Osteoblast (primary cell): Measurements from ENCODE around the gene EGFL6. TPM values are rescaled to one million over a fixed set of nuclear protein-coding genes. Genes with fewer than 3 reads are reported as not detected.

Experiments
- DNase-seq: peaks from one replicate; pipeline ENCODE4 v3.0.0; 2011; ENCODE audit warnings: low spot score, mixed read lengths; ENCODE audit not compliant: insufficient read length; ENCODE audit errors: missing footprints
- H2AFZ ChIP-seq: 2 replicates; pipeline ENCODE4 v1.6.0; 2011; ENCODE audit warnings: mild to moderate bottlenecking, low read length
- H3K27ac ChIP-seq: 2 replicates; pipeline ENCODE4 v1.5.1; 2011; ENCODE audit warnings: mild to moderate bottlenecking, low read depth, low read length, moderate library complexity
- H3K27me3 ChIP-seq: 2 replicates; pipeline ENCODE4 v1.6.0; 2012; ENCODE audit warnings: mild to moderate bottlenecking, control low read depth, inconsistent platforms, low read length, moderate library complexity; ENCODE audit not compliant: insufficient read depth
- H3K36me3 ChIP-seq: 2 replicates; pipeline ENCODE4 v1.5.1; 2011; ENCODE audit warnings: mild to moderate bottlenecking, low read length, control low read depth, moderate library complexity; ENCODE audit not compliant: insufficient read depth
- H3K4me1 ChIP-seq: 2 replicates; pipeline ENCODE4 v1.5.1; 2011; ENCODE audit warnings: mild to moderate bottlenecking, low read length, control low read depth, moderate library complexity; ENCODE audit not compliant: insufficient read depth
- H3K4me2 ChIP-seq: 2 replicates; pipeline ENCODE4 v1.6.0; 2011; ENCODE audit warnings: mild to moderate bottlenecking, low read length; ENCODE audit not compliant: insufficient read depth
- H3K4me3 ChIP-seq: fragments of 200-600 bp; sonication (generic); 3 replicates; pipeline ENCODE4 v1.5.1; 2012; ENCODE audit warnings: mild to moderate bottlenecking, low read length, inconsistent platforms; ENCODE audit not compliant: insufficient read depth
- H3K79me2 ChIP-seq: 2 replicates; pipeline ENCODE4 v1.6.0; 2012; ENCODE audit warnings: mild to moderate bottlenecking, low read length, control low read depth, inconsistent platforms; ENCODE audit not compliant: insufficient read depth
- H3K9me3 ChIP-seq: 2 replicates; pipeline ENCODE4 v1.5.1; 2011; ENCODE audit warnings: low read depth, low read length, control low read depth
- H4K20me1 ChIP-seq: 2 replicates; pipeline ENCODE4 v1.6.0; 2012; ENCODE audit warnings: mild to moderate bottlenecking, low read length, control low read depth; ENCODE audit not compliant: insufficient read depth
- total RNA-seq: library from RNA; depleted of rRNA; stranded (reverse); fragments of >200 nt; gene quantifications from 2 replicates; pipeline ENCODE4 v1.2.3, GENCODE V29; 2012
- TF ChIP-seq, protein P1 (sequence below): IDR thresholded peaks from 2 replicates; pipeline ENCODE4 v1.5.1; 2011; ENCODE audit warnings: mild to moderate bottlenecking, low read depth, low read length, moderate library complexity; ENCODE audit errors: extremely low read depth

Gene EGFL6, protein sequence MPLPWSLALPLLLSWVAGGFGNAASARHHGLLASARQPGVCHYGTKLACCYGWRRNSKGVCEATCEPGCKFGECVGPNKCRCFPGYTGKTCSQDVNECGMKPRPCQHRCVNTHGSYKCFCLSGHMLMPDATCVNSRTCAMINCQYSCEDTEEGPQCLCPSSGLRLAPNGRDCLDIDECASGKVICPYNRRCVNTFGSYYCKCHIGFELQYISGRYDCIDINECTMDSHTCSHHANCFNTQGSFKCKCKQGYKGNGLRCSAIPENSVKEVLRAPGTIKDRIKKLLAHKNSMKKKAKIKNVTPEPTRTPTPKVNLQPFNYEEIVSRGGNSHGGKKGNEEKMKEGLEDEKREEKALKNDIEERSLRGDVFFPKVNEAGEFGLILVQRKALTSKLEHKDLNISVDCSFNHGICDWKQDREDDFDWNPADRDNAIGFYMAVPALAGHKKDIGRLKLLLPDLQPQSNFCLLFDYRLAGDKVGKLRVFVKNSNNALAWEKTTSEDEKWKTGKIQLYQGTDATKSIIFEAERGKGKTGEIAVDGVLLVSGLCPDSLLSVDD
- under 0.01 and 0.29 TPM in 2 replicates for total RNA-seq

DNA sequence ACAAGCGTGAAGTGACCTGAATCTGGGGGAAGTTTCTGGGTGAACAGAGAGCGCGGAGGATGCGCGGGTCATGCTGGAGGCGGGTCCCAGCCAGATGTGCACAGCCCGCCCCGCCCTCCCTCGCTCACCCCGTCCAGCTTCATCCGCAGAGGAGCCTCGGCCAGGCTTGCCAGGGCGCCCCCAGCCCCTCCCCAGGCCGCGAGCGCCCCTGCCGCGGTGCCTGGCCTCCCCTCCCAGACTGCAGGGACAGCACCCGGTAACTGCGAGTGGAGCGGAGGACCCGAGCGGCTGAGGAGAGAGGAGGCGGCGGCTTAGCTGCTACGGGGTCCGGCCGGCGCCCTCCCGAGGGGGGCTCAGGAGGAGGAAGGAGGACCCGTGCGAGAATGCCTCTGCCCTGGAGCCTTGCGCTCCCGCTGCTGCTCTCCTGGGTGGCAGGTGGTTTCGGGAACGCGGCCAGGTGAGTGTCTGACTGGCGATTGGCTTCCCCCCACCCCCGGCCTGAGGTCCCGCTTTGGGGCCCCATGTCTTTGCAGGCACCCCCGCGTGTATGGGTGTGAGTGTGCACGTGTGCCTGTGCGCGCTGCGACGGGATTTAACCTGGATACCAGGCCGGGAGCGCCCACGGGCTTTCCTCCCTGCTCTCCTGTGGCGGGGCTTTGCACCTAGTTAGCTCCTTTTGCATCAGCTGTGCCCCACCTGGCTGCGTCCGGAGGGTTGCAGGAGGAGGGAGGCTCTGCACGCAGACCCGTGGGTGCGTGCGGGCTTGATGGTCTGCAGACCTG is at the start of gene EGFL6:
TSS of gene EGFL6 (plus strand) at position 123 of the 782 bp plus-strand sequence. CDS start at position 384, 261 bp downstream.
- DNase-seq, result no peak
- no peaks in the 10 kb centered on the region for H3K9me3 ChIP-seq
- no peaks in the 10 kb centered on the region for H3K36me3 ChIP-seq
- no peaks in the 10 kb centered on the region for H3K4me1 ChIP-seq
- no peaks in the 10 kb centered on the region for H4K20me1 ChIP-seq
- H3K79me2 ChIP-seq, result no peaks in the 10 kb centered on the region
- no peak within 1 kb of the TSS for H3K27ac ChIP-seq
- TF ChIP-seq, protein P1, sequence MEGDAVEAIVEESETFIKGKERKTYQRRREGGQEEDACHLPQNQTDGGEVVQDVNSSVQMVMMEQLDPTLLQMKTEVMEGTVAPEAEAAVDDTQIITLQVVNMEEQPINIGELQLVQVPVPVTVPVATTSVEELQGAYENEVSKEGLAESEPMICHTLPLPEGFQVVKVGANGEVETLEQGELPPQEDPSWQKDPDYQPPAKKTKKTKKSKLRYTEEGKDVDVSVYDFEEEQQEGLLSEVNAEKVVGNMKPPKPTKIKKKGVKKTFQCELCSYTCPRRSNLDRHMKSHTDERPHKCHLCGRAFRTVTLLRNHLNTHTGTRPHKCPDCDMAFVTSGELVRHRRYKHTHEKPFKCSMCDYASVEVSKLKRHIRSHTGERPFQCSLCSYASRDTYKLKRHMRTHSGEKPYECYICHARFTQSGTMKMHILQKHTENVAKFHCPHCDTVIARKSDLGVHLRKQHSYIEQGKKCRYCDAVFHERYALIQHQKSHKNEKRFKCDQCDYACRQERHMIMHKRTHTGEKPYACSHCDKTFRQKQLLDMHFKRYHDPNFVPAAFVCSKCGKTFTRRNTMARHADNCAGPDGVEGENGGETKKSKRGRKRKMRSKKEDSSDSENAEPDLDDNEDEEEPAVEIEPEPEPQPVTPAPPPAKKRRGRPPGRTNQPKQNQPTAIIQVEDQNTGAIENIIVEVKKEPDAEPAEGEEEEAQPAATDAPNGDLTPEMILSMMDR, result no peak
- H3K27me3 ChIP-seq, result peaks cover 65% of the 10 kb centered on the region
- H3K4me3 ChIP-seq, result no peak within 1 kb of the TSS
- no peak within 1 kb of the TSS for H2AFZ ChIP-seq
- H3K4me2 ChIP-seq, result no peak within 1 kb of the TSS

DNA sequence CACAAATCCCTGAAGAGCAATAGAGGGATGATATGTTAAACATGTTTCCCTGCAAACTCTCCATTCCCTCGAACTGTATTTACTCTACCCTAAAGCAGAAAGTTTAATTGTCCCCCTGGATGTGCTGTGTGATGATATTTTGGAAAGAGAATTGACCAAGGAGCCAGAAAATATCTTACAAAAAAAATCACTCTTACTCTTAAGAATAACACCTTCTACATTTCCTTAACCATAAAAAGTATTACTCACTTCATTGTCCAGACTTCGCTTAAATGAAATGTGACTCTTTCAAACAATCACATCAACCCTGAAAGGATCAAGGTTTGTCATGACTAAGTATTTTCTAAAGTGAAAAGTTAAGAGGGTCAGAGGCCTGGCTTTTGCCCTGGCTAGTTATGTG is 49.0 kb upstream of the EGFL6 start:
- TF ChIP-seq, protein P1, result no peak
- Histone ChIP-seq H3K9me3 (no peaks in the 10 kb centered on the region), H3K4me2 (no peak overlapping the region), H3K4me3 (no peak overlapping the region), H3K4me1 (no peaks in the 10 kb centered on the region), H4K20me1 (no peaks in the 10 kb centered on the region), H3K27ac (no peak overlapping the region), H2AFZ (no peak overlapping the region), H3K27me3 (peaks cover 3% of the 10 kb centered on the region), H3K36me3 (no peaks in the 10 kb centered on the region), H3K79me2 (no peaks in the 10 kb centered on the region)
- no peak for DNase-seq

DNA sequence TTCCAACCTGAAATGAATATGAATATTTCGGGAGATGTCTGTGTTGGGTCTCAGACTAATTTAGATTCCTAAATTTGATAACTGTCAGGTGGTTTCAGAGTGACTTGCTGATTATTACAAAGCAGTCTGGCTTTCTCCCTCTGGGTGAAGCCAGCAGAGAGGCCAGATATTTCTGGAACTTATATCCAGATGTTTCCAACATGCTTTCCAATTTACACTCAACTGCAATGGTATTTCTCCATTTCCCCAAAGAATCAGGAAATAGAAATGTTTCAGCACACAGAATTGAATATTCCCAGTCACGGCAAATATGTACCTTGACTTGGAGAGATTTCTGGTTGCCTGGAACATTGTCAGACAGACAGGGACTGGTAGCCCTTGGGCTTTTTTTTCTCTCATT is 48.5 kb upstream of the EGFL6 start:
- Histone ChIP-seq H3K27ac (no peak overlapping the region), H3K4me1 (no peaks in the 10 kb centered on the region), H3K27me3 (peaks cover 3% of the 10 kb centered on the region), H2AFZ (no peak overlapping the region), H4K20me1 (no peaks in the 10 kb centered on the region), H3K79me2 (no peaks in the 10 kb centered on the region), H3K4me2 (no peak overlapping the region), H3K4me3 (no peak overlapping the region), H3K9me3 (no peaks in the 10 kb centered on the region), H3K36me3 (no peaks in the 10 kb centered on the region)
- no peak for DNase-seq
- TF ChIP-seq, protein P1, result no peak

DNA sequence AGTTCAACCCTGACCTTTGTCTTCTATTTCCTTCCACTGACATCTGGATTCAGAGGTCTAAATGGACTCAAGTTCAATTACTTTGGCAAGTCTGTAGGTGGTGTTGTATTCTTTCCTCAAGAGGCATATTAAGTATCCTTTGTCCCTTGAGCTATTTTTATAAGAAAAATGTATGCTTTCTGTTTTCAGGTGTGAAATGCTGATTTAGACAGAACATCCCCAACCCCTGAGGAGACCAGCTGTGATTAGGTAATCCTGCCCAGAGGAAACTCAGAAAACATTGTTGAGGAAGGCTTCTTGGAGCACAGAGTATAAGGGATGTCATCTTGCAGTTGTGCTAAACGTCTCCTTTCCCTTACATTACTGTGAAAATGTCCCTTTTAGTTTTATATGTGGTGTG is 46.6 kb upstream of the EGFL6 start:
- Histone ChIP-seq H3K9me3 (no peaks in the 10 kb centered on the region), H2AFZ (no peak overlapping the region), H3K4me1 (no peaks in the 10 kb centered on the region), H3K27ac (no peak overlapping the region), H3K79me2 (no peaks in the 10 kb centered on the region), H4K20me1 (no peaks in the 10 kb centered on the region), H3K4me3 (no peak overlapping the region), H3K4me2 (no peak overlapping the region), H3K27me3 (peaks cover 7% of the 10 kb centered on the region), H3K36me3 (no peaks in the 10 kb centered on the region)
- TF ChIP-seq, protein P1, result no peak
- DNase-seq, result no peak
